H1 (cell line): ENCODE results near the gene ISG15. TPM values are rescaled to one million over a fixed set of nuclear protein-coding genes. Genes with fewer than 3 reads are reported as not detected.
A peak's percentile ranks its signal among the peaks of the same experiment; 100 is the strongest.

ENCODE experiments used
- CTCF ChIA-PET: fragments of 300-600 bp; sonication (Branson Sonifier 250); formaldehyde crosslinking; loops from one replicate; lab custom pipeline; 2021; ENCODE audit not compliant: partially characterized antibody; lab: Charles Lee
- POLR2A ChIA-PET: fragments of 300-600 bp; sonication (Branson Sonifier 250); formaldehyde crosslinking; loops from one replicate; lab custom pipeline; 2021; ENCODE audit warnings: inconsistent platforms; ENCODE audit not compliant: partially characterized antibody; lab: Charles Lee
- DNase-seq, 2 experiments: peaks; one replicate each; pipeline versions ENCODE4 v3.0.0 to v3.0.0-alpha.2; 2010 to 2022; ENCODE audit warnings: low spot score in 2 of 2, low read depth in 1 of 2, mixed read lengths in 1 of 2
- FAIRE-seq: peaks from 2 replicates; lab custom pipeline; 2011; peaks lifted over from hg19 to GRCh38; lab: Jason Lieb, UNC
- H2AFZ ChIP-seq: 2 replicates; pipeline ENCODE4 v1.8.1; 2012; ENCODE audit warnings: low read length, inconsistent platforms
- H2AK5ac ChIP-seq: 2 replicates; pipeline ENCODE4 v1.6.1; 2013; ENCODE audit warnings: low read depth, low read length
- H2BK120ac ChIP-seq: replicated peaks from 2 replicates; pipeline ENCODE3; 2013; ENCODE audit warnings: low read depth, low read length, inconsistent platforms
- H2BK12ac ChIP-seq: 2 replicates; pipeline ENCODE4 v1.6.1; 2013; ENCODE audit warnings: low read depth, low read length
- H2BK15ac ChIP-seq: 2 replicates; pipeline ENCODE4 v1.6.1; 2013; ENCODE audit warnings: low read length
- H2BK20ac ChIP-seq: 2 replicates; pipeline ENCODE4 v1.6.1; 2013; ENCODE audit warnings: low read length
- H2BK5ac ChIP-seq: 2 replicates; pipeline ENCODE4 v1.6.1; 2013; ENCODE audit warnings: low read depth, low read length
- H3K14ac ChIP-seq: 2 replicates; pipeline ENCODE4 v1.6.1; 2013; ENCODE audit warnings: inconsistent platforms; ENCODE audit not compliant: insufficient read length
- H3K18ac ChIP-seq: 2 replicates; pipeline ENCODE4 v1.6.1; 2013; ENCODE audit warnings: low read length; ENCODE audit errors: extremely low read depth
- H3K23ac ChIP-seq: 2 replicates; pipeline ENCODE4 v1.6.1; 2013; ENCODE audit warnings: inconsistent platforms; ENCODE audit not compliant: insufficient read length
- H3K23me2 ChIP-seq: 2 replicates; pipeline ENCODE4 v1.6.1; 2013; ENCODE audit warnings: low read depth, low read length
- H3K27ac ChIP-seq: 2 replicates; pipeline ENCODE4 v1.6.1; 2011; ENCODE audit warnings: low read depth, low read length, inconsistent platforms
- H3K27me3 ChIP-seq, 4 experiments: replicated peaks in 1 of 4; 1 replicate in 1 of 4; 2 replicates in 3 of 4; pipeline versions ENCODE4 v1.6.1 to v1.8.1; 2011 to 2013; ENCODE audit warnings: low read length in 3 of 4, mild to moderate bottlenecking in 3 of 4, inconsistent platforms in 2 of 4, mixed read lengths in 2 of 4, moderate library complexity in 1 of 4; ENCODE audit not compliant: control insufficient read depth in 3 of 4, insufficient read depth in 3 of 4; ENCODE audit errors: extremely low read depth in 1 of 4
- H3K36me3 ChIP-seq, 4 experiments: 2 replicates each; pipeline versions ENCODE4 v1.6.1 to v1.8.1; 2011 to 2013; ENCODE audit warnings: mild to moderate bottlenecking in 4 of 4, low read length in 3 of 4, moderate library complexity in 2 of 4, control low read depth in 1 of 4, inconsistent platforms in 1 of 4; ENCODE audit not compliant: insufficient read depth in 4 of 4, control insufficient read depth in 2 of 4
- H3K4ac ChIP-seq: replicated peaks from 2 replicates; pipeline ENCODE3; 2013; ENCODE audit warnings: low read length, low read depth, mixed read lengths, inconsistent platforms; ENCODE audit not compliant: insufficient read length
- H3K4me1 ChIP-seq, 4 experiments: replicated peaks in 1 of 4; 1 replicate in 1 of 4; 2 replicates in 3 of 4; pipeline versions ENCODE4 v1.6.1 to v1.8.1; 2011 to 2013; ENCODE audit warnings: low read length in 3 of 4, inconsistent platforms in 2 of 4, mixed read lengths in 1 of 4; ENCODE audit not compliant: insufficient read depth in 4 of 4, control insufficient read depth in 3 of 4
- H3K4me2 ChIP-seq, 2 experiments: 2 replicates each; pipeline versions ENCODE4 v1.6.1 to v1.8.1; 2011 to 2013; ENCODE audit warnings: low read depth in 2 of 2, low read length in 2 of 2, control low read depth in 1 of 2, inconsistent platforms in 1 of 2, mild to moderate bottlenecking in 1 of 2; ENCODE audit not compliant: insufficient read depth in 1 of 2
- H3K4me3 ChIP-seq, 4 experiments: fragments of 200-600, 300-600 bp in 1 of 4; sonication (generic), shearing (Covaris generic), sonication (Bioruptor Twin) in 1 of 4; 2 replicates each; pipeline versions ENCODE4 v1.5.1 to v1.8.1; 2011 to 2016; ENCODE audit warnings: low read length in 4 of 4, low read depth in 3 of 4, control low read depth in 2 of 4, inconsistent platforms in 2 of 4, mild to moderate bottlenecking in 2 of 4, mixed read lengths in 1 of 4, moderate library complexity in 1 of 4; ENCODE audit not compliant: insufficient read depth in 2 of 4; ENCODE audit errors: extremely low read depth in 1 of 4
- H3K56ac ChIP-seq: replicated peaks from 2 replicates; pipeline ENCODE3; 2013; ENCODE audit warnings: low read depth, mild to moderate bottlenecking, mixed read lengths, low read length, inconsistent platforms; ENCODE audit not compliant: insufficient read length
- H3K79me1 ChIP-seq: 2 replicates; pipeline ENCODE4 v1.6.1; 2013; ENCODE audit warnings: low read depth, low read length, control low read depth
- H3K79me2 ChIP-seq, 2 experiments: 2 replicates each; pipeline versions ENCODE4 v1.6.1 to v1.8.1; 2012 to 2013; ENCODE audit warnings: low read length in 2 of 2, mild to moderate bottlenecking in 2 of 2, inconsistent platforms in 1 of 2; ENCODE audit not compliant: insufficient read depth in 2 of 2, control insufficient read depth in 1 of 2
- H3K9ac ChIP-seq, 4 experiments: replicated peaks in 1 of 4; 1 replicate in 1 of 4; 2 replicates in 3 of 4; pipeline versions ENCODE4 v1.6.1 to v1.8.1; 2011 to 2013; ENCODE audit warnings: low read depth in 3 of 4, low read length in 3 of 4, control low read depth in 2 of 4, mild to moderate bottlenecking in 2 of 4, moderate library complexity in 2 of 4, inconsistent platforms in 1 of 4; ENCODE audit errors: extremely low read depth in 1 of 4
- H3K9me3 ChIP-seq, 2 experiments: 2 replicates each; pipeline versions ENCODE4 v1.6.1 to v1.8.1; 2012 to 2013; ENCODE audit warnings: mild to moderate bottlenecking in 2 of 2, moderate library complexity in 2 of 2, control low read depth in 1 of 2, inconsistent platforms in 1 of 2, low read depth in 1 of 2, low read length in 1 of 2, mixed read lengths in 1 of 2; ENCODE audit not compliant: insufficient read depth in 2 of 2
- H4K20me1 ChIP-seq, 2 experiments: replicated peaks in 1 of 2; 2 replicates each; pipeline versions ENCODE3 to v1.8.1; 2011 to 2013; ENCODE audit warnings: inconsistent platforms in 2 of 2, low read length in 2 of 2, mild to moderate bottlenecking in 1 of 2; ENCODE audit not compliant: insufficient read depth in 2 of 2, control insufficient read depth in 1 of 2
- H4K5ac ChIP-seq: 2 replicates; pipeline ENCODE4 v1.6.1; 2013; ENCODE audit warnings: low read length, low read depth, mixed read lengths, inconsistent platforms; ENCODE audit not compliant: insufficient read length
- H4K8ac ChIP-seq: 2 replicates; pipeline ENCODE4 v1.8.0; 2013; ENCODE audit warnings: mild to moderate bottlenecking, moderate library complexity, low read length, inconsistent platforms; ENCODE audit not compliant: insufficient read depth; ENCODE audit errors: extremely low read depth
- H4K91ac ChIP-seq: replicated peaks from 2 replicates; pipeline ENCODE3; 2013; ENCODE audit warnings: low read length, mixed read lengths, inconsistent platforms; ENCODE audit not compliant: insufficient read length
- BCL11A ChIP-seq, 2 experiments: IDR thresholded peaks; one replicate each; pipeline ENCODE4 v1.6.1; 2011; ENCODE audit warnings: low read depth in 2 of 2, low read length in 2 of 2, mild to moderate bottlenecking in 2 of 2
- CEBPB ChIP-seq: IDR thresholded peaks from 2 replicates; pipeline ENCODE4 v1.6.1; 2012; ENCODE audit warnings: low read depth, low read length
- KDM4A ChIP-seq: IDR thresholded peaks from one replicate; pipeline ENCODE4 v1.7.1; 2012; ENCODE audit warnings: low read depth, mild to moderate bottlenecking, moderate library complexity, low read length, inconsistent platforms; ENCODE audit not compliant: severe bottlenecking
- KDM5A ChIP-seq: fragments of 200-600 bp; IDR thresholded peaks from 2 replicates; pipeline ENCODE4 v1.7.1; 2012; ENCODE audit warnings: mild to moderate bottlenecking, low read length, inconsistent platforms, mixed read lengths
- MAFK ChIP-seq: IDR thresholded peaks from 2 replicates; pipeline ENCODE4 v1.6.1; 2012; ENCODE audit warnings: low read depth, mild to moderate bottlenecking, improper control_type of control experiment, low read length
- NRF1 ChIP-seq: IDR thresholded peaks from 2 replicates; pipeline ENCODE4 v1.6.1; 2011; ENCODE audit warnings: mild to moderate bottlenecking, low read depth, low read length, improper control_type of control experiment
- RFX5 ChIP-seq: IDR thresholded peaks from 2 replicates; pipeline ENCODE4 v1.6.1; 2011; ENCODE audit warnings: low read depth, low read length, improper control_type of control experiment, borderline replicate concordance
- TAF7 ChIP-seq: optimal IDR thresholded peaks from 2 replicates; pipeline ENCODE3; 2011; ENCODE audit warnings: low read depth, mild to moderate bottlenecking, inconsistent platforms, low read length, moderate library complexity, borderline replicate concordance
- TEAD4 ChIP-seq: IDR thresholded peaks from 2 replicates; pipeline ENCODE4 v1.6.1; 2012; ENCODE audit warnings: low read depth, low read length, inconsistent platforms, mixed read lengths
- WGBS, 2 experiments: shearing (Covaris generic) in 1 of 2; methylation state at CpG; one replicate each; pipeline versions ENCODE4 v1.1.6 to v1.1.7; 2013 to 2015; ENCODE audit warnings: low lambda C conversion rate in 2 of 2, mixed read lengths in 2 of 2, inconsistent platforms in 1 of 2, low coverage in 1 of 2, missing lambda C conversion rate in 1 of 2; ENCODE audit not compliant: insufficient replicate concordance in 2 of 2, insufficient coverage in 1 of 2, insufficient read length in 1 of 2; ENCODE audit errors: extremely low coverage in 1 of 2, missing lambda C conversion rate in 1 of 2; 5-methylcytosine and 5-hydroxymethylcytosine counted together
- polyA plus RNA-seq, 7 experiments: library from polyadenylated mRNA; depleted of rRNA in 3 of 7; stranded (reverse) in 5 of 7; unstranded in 2 of 7; fragments of >200 nt in 5 of 7; fragments of 200-250 nt in 2 of 7; gene quantifications; 1 replicate in 5 of 7; 2 replicates in 1 of 7; 4 replicates in 1 of 7; pipeline versions ENCODE4 v1.2.1 to v1.2.3, GENCODE V29; 2011 to 2013; ENCODE audit warnings: missing spikeins in 2 of 7, mixed read lengths in 2 of 7
- total RNA-seq: library from RNA; stranded (reverse); fragmentation: NEBNext Ultra II Directional; extraction: Animal tissue kit (Norgen Biotek cat#: 25700); gene quantifications from 2 replicates; pipeline ENCODE4 v1.2.1, GENCODE V29; 2021
- TF ChIP-seq, protein P1 (sequence below): IDR thresholded peaks from 2 replicates; pipeline ENCODE4 v1.6.1; 2012; ENCODE audit warnings: low read length, inconsistent platforms

Gene ISG15
- total and polyA plus RNA-seq, 2 of the 8 experiments (the other 6 are each of a cell fraction or from before 2014, with no cell fraction given) = 29.3 to 121 TPM

DNA sequence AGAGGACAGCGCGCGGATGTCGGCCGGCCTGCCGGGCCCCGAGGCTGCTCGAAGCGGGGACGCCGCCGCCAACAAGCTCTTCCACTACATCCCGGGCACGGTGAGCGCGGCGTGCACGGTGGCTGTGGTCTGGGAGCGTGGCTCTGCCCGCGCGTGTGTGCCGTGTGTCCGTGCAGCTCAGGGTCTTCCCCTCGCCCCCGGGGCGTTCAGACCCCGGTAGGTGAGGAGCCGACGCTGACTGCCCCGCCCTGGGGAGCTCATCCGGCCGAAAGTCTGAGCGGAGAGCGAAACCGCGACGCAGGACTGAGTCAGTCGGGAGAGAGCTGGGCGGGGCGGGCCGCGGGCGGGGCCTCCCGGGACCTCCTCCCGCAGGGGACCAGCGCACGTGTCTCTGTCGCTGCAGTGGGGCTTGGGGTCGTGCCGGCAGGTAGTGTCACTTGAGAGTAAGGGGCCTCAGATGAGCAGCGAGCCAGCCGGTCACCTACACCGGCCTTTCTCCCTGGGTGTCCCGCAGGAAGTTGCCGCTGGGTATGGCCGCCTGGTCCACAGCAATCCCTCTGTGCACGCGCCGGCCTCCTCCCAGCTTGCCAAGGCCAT is 46.5 kb upstream of the ISG15 start:
- no peak overlapping the region for H2BK20ac ChIP-seq
- TF ChIP-seq, protein P1, sequence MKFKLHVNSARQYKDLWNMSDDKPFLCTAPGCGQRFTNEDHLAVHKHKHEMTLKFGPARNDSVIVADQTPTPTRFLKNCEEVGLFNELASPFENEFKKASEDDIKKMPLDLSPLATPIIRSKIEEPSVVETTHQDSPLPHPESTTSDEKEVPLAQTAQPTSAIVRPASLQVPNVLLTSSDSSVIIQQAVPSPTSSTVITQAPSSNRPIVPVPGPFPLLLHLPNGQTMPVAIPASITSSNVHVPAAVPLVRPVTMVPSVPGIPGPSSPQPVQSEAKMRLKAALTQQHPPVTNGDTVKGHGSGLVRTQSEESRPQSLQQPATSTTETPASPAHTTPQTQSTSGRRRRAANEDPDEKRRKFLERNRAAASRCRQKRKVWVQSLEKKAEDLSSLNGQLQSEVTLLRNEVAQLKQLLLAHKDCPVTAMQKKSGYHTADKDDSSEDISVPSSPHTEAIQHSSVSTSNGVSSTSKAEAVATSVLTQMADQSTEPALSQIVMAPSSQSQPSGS = no peak
- TF ChIP-seq TAF7 (no peak), KDM5A (no peak), CEBPB (no peak), MAFK (no peak), KDM4A (peak; percentile 87), TEAD4 (no peak), RFX5 (no peak), BCL11A (IDR thresholded peaks at IDR 0.05; ENCODE audit: low read depth in 2 of 2, low read length in 2 of 2) (no peak), NRF1 (no peak)

More for the DNA sequence above, 46.5 kb upstream of the ISG15 start:
- peak overlapping the region; percentile 86; the same call in 1 of the 2 replicates for H4K8ac ChIP-seq
- H3K18ac ChIP-seq = peak overlapping the region; percentile 95
- peaks cover 11 to 63% (median 53%) of the 10 kb centered on the region in 4 experiments for H3K27me3 ChIP-seq
- H3K79me2 ChIP-seq = peaks cover 0 to 3% of the 10 kb centered on the region in 2 experiments; a peak in 1 of 4 replicates
- no peaks in the 10 kb centered on the region for H3K9me3 ChIP-seq
- peak overlapping the region in 1 of 4 experiments; percentile 70; a peak in 3 of 7 replicates for H3K9ac ChIP-seq
- H4K5ac ChIP-seq = no peak overlapping the region
- 0 out of 2 replicates have a peak overlapping the region, but pooled peaks have one; percentile 52 for H2BK12ac ChIP-seq
- peak overlapping the region; percentile 83 to 99 for H3K4me2 ChIP-seq
- POLR2A ChIA-PET = interaction anchor here (0.7 to 2.2 kb wide), 10 partner anchors 8 to 98 kb away, joined by 3 to 11 read pairs (median 3); partner anchors contain the start of gene NOC2L
- peaks cover 0 to 19% (median 10%) of the 10 kb centered on the region in 4 experiments; a peak in 7 of 8 replicates for H3K36me3 ChIP-seq
- peaks cover 0 to 13% (median 6%) of the 10 kb centered on the region in 4 experiments; a peak in 5 of 7 replicates for H3K4me1 ChIP-seq
- peak overlapping the region; percentile 93 for H4K91ac ChIP-seq
- no peak overlapping the region; the same call in 1 of the 2 replicates for H2AFZ ChIP-seq
- H3K4ac ChIP-seq = peak overlapping the region; percentile 85
- H2AK5ac ChIP-seq = no peak overlapping the region
- peak overlapping the region; percentile 38 to 70 (median 48) for H3K4me3 ChIP-seq
- H4K20me1 ChIP-seq = peaks cover 0 to 32% of the 10 kb centered on the region in 2 experiments
- H3K23ac ChIP-seq = no peak overlapping the region
- DNase-seq (peak in 1 of 2 experiments; percentile 82), FAIRE-seq (no peak)
- 2% methylated on average over 33 of the region's 60 CpGs; no CpG with 5 or more reads in 1 of the 2 experiments for WGBS, 2 experiments
- CTCF ChIA-PET = interaction anchor here (0.5 to 1.1 kb wide), 5 partner anchors 14 to 275 kb away, joined by 3 to 6 read pairs (median 4); no protein-coding TSS in a partner anchor
- H3K23me2 ChIP-seq = peaks cover 10% of the 10 kb centered on the region; the same call in 1 of the 2 replicates
- no peak overlapping the region for H2BK120ac ChIP-seq
- no peak overlapping the region; the same call in 1 of the 2 replicates for H2BK5ac ChIP-seq
- no peaks in the 10 kb centered on the region; the same call in 1 of the 2 replicates for H3K79me1 ChIP-seq
- H3K56ac ChIP-seq = no peak overlapping the region
- H3K14ac ChIP-seq = no peak overlapping the region
- H3K27ac ChIP-seq = no peak overlapping the region
- H2BK15ac ChIP-seq = no peak overlapping the region
